22Rv1 (cell line): ENCODE data around the gene UVRAG.

Experiments used
- CTCF ChIP-seq: fragments of 450-650 bp; IDR thresholded peaks from 2 replicates; pipeline ENCODE4 v1.5.1; 2017; ENCODE audit warnings: mild to moderate bottlenecking
- ZFX ChIP-seq: fragments of 450-650 bp; IDR thresholded peaks from 2 replicates; pipeline ENCODE4 v1.6.1; 2017; ENCODE audit warnings: antibody characterized with exemption, borderline replicate concordance

- TF ChIP-seq CTCF (no peak), ZFX (no peak)
These were observed 151.7 kb downstream of the UVRAG start for GRCh38 chr11:75966537-75967287.
